Effector memory CD4-positive, alpha-beta T cell (primary cell): ENCODE measurements around the gene MS4A8.

Experiments used
- DNase-seq, 3 donors: peaks; one replicate each; pipeline ENCODE4 v3.0.0-alpha.2; 2020
- H3K27ac ChIP-seq: 2 replicates; pipeline ENCODE4 v1.7.0; 2013; ENCODE audit warnings: mild to moderate bottlenecking, low read length, moderate library complexity; ENCODE audit not compliant: insufficient read depth, poor library complexity, severe bottlenecking
- H3K27me3 ChIP-seq: replicated peaks from 2 replicates; pipeline ENCODE4 v1.7.0; 2013; ENCODE audit warnings: mild to moderate bottlenecking, low read length; ENCODE audit not compliant: insufficient read depth, control insufficient read depth, poor library complexity, severe bottlenecking
- H3K36me3 ChIP-seq: 2 replicates; pipeline ENCODE4 v1.7.0; 2013; ENCODE audit warnings: mild to moderate bottlenecking, low read length, moderate library complexity; ENCODE audit not compliant: control insufficient read depth, insufficient read depth
- H3K4me1 ChIP-seq: 2 replicates; pipeline ENCODE4 v1.7.0; 2013; ENCODE audit warnings: low read length, mild to moderate bottlenecking; ENCODE audit not compliant: control insufficient read depth, insufficient read depth, poor library complexity, severe bottlenecking
- H3K4me3 ChIP-seq: 2 replicates; pipeline ENCODE4 v1.7.0; 2013; ENCODE audit warnings: low read length, low read depth, mild to moderate bottlenecking; ENCODE audit not compliant: insufficient read depth, poor library complexity, severe bottlenecking
- H3K9me3 ChIP-seq: 2 replicates; pipeline ENCODE4 v1.7.0; 2013; ENCODE audit warnings: mild to moderate bottlenecking, low read length, moderate library complexity; ENCODE audit not compliant: control insufficient read depth

MS4A8 gene

DNA sequence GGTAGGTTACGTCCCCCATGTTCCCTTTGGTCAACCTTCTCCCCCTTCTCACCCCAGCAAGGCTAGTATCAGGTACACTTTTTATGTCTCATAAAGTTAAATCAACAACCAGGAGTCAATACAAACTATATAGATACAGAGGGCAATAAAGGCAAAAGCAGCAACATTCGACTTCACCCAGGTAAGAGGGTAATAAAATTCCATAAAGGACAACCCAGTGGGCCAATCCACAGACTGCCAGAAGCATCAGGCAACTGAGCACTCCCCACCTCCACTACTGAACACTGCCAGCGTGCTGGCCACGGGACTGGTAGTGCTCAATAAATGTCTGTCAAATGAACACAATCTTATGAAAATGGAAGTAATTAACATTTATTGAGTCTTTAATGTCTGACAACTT lies 20.0 kb downstream of the MS4A8 start:
- Histone ChIP-seq H3K27me3 (peaks cover 3% of the 10 kb centered on the region), H3K9me3 (no peaks in the 10 kb centered on the region), H3K27ac (no peak overlapping the region), H3K36me3 (no peaks in the 10 kb centered on the region), H3K4me3 (no peak overlapping the region), H3K4me1 (no peaks in the 10 kb centered on the region)
- no peak for DNase-seq

- Histone ChIP-seq H3K4me1 (no peaks in the 10 kb centered on the region), H3K36me3 (no peaks in the 10 kb centered on the region), H3K27me3 (peaks cover 3% of the 10 kb centered on the region), H3K4me3 (no peak overlapping the region), H3K9me3 (no peaks in the 10 kb centered on the region), H3K27ac (no peak overlapping the region)
- no peak for DNase-seq
Measured at GRCh38 chr11:60720460-60720859, 21.0 kb downstream of the MS4A8 start.

DNA sequence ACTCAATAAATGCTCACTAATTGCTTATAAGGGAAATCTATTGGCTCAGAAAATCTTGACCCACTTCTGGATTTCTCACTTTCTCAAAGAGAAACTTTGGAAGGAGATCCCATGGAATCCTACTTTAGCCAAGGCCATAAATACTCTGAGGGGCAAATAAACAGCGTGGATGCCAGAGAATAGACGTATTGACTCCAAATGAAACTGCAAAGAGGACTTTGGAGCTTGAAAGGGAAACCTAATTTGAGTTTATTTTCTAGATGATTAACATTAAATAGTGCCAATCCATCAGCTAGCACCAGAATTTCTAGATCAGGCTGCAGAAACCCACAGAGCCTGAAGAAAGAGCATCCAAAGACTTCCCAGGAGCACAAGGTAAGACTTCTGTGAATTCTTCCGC lies 25.0 kb downstream of the MS4A8 start, which contains the start of gene MS4A18:
Gene MS4A18, plus strand, starts transcription at position 301 of the 400 bp plus-strand sequence.
- Histone ChIP-seq H3K36me3 (no peaks in the 10 kb centered on the region), H3K27ac (no peak within 1 kb of the TSS), H3K4me3 (no peak within 1 kb of the TSS), H3K27me3 (no peaks in the 10 kb centered on the region), H3K4me1 (no peaks in the 10 kb centered on the region), H3K9me3 (no peaks in the 10 kb centered on the region)
- no peak for DNase-seq

- no peaks in the 10 kb centered on the region for H3K9me3 ChIP-seq
- H3K27ac ChIP-seq: no peak overlapping the region
- DNase-seq: no peak
- no peaks in the 10 kb centered on the region for H3K27me3 ChIP-seq
- no peak overlapping the region for H3K4me3 ChIP-seq
- H3K4me1 ChIP-seq: no peaks in the 10 kb centered on the region
- H3K36me3 ChIP-seq: no peaks in the 10 kb centered on the region
Measured at GRCh38 chr11:60725592-60725991, 26.2 kb downstream of the MS4A8 start.

GRCh38 chr11:60731586-60731985 lies 32.2 kb downstream of the MS4A8 start:
- H3K4me1 ChIP-seq: no peaks in the 10 kb centered on the region
- DNase-seq: no peak
- no peak overlapping the region for H3K27ac ChIP-seq

DNA sequence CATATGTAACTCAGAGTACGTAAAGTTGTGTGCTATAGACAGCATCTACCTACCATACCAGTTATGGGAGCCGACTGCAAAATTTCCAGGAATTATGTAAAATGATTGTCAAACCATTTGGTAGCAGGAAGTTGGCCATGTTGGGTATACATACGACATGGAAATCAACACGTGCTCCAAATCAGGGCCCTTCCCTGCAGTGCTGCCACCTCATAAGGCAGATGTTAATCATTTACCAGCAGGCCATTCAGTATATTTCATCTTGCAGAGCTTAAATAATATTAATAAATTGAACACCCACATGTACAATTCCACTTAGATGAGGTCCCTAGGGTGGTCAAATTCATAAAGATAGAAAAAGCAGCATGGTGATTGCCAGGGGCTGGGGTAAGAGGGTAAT lies 34.9 kb downstream of the MS4A8 start:
- H3K27me3 ChIP-seq: no peaks in the 10 kb centered on the region
- H3K9me3 ChIP-seq: no peaks in the 10 kb centered on the region
- no peak for DNase-seq
- no peaks in the 10 kb centered on the region for H3K36me3 ChIP-seq
- H3K4me3 ChIP-seq: no peak overlapping the region
- no peak overlapping the region for H3K27ac ChIP-seq
- no peaks in the 10 kb centered on the region for H3K4me1 ChIP-seq

More at GRCh38 chr11:60731586-60731985, 32.2 kb downstream of the MS4A8 start:
- Histone ChIP-seq H3K9me3 (no peaks in the 10 kb centered on the region), H3K36me3 (no peaks in the 10 kb centered on the region), H3K4me3 (no peak overlapping the region), H3K27me3 (no peaks in the 10 kb centered on the region)

GRCh38 chr11:60739114-60739513 lies 39.7 kb downstream of the MS4A8 start:
- H3K27me3 ChIP-seq: no peaks in the 10 kb centered on the region
- no peak overlapping the region for H3K27ac ChIP-seq
- H3K4me3 ChIP-seq: no peak overlapping the region
- DNase-seq: no peak
- H3K36me3 ChIP-seq: no peaks in the 10 kb centered on the region
- no peaks in the 10 kb centered on the region for H3K9me3 ChIP-seq
- H3K4me1 ChIP-seq: no peaks in the 10 kb centered on the region

GRCh38 chr11:60740573-60740972 lies 41.2 kb downstream of the MS4A8 start:
- no peaks in the 10 kb centered on the region for H3K36me3 ChIP-seq
- no peaks in the 10 kb centered on the region for H3K4me1 ChIP-seq

DNA sequence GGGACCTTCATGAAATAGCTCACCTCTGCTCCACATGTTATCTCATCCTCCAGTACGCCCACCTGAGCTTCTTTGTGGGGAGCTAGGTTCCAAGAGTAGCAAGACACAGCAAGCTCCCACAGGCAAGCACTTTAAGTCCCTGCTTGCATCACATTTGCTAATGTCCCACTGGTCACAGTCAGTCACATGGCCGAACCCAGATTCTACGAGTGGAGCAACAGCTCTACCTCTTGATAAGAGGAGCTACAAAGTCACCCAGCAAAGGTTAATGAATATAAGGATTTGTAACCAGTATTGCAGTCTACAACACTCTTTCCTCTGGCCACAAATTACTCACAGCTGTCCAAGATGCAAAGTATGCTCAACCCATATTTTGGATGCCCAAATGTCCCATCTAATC lies 42.0 kb downstream of the MS4A8 start:
- no peaks in the 10 kb centered on the region for H3K9me3 ChIP-seq
- H3K27me3 ChIP-seq: no peaks in the 10 kb centered on the region
- no peaks in the 10 kb centered on the region for H3K4me1 ChIP-seq
- H3K27ac ChIP-seq: no peak overlapping the region
- no peak overlapping the region for H3K4me3 ChIP-seq
- no peak for DNase-seq
- no peaks in the 10 kb centered on the region for H3K36me3 ChIP-seq

More at GRCh38 chr11:60740573-60740972, 41.2 kb downstream of the MS4A8 start:
- Histone ChIP-seq H3K4me3 (no peak overlapping the region), H3K27ac (no peak overlapping the region), H3K9me3 (no peaks in the 10 kb centered on the region), H3K27me3 (no peaks in the 10 kb centered on the region)
- no peak for DNase-seq

DNA sequence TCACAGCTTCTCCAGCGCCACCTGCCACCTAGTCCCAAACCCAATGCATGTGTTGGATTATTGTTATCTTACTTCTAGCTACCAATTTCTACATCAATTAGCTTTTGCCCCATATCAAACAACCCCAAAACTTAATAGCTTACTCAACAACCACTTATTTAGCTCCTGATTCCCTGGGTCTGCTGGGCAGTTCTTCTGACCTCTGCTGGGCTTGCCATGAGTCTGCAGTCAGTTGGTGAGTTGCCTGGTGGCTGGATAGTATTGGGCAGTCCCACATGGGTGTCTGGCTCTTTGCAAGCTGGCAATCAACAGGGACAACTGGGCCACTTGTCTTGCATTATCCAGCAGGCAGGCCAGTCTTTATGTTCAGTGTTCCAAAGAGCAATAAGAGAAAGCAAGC lies 43.6 kb downstream of the MS4A8 start:
- Histone ChIP-seq H3K36me3 (no peaks in the 10 kb centered on the region), H3K27ac (no peak overlapping the region), H3K4me3 (no peak overlapping the region), H3K9me3 (no peaks in the 10 kb centered on the region), H3K4me1 (no peaks in the 10 kb centered on the region), H3K27me3 (no peaks in the 10 kb centered on the region)
- DNase-seq: no peak

- Histone ChIP-seq H3K27ac (no peak overlapping the region), H3K4me3 (no peak overlapping the region), H3K36me3 (no peaks in the 10 kb centered on the region), H3K9me3 (no peaks in the 10 kb centered on the region), H3K27me3 (no peaks in the 10 kb centered on the region), H3K4me1 (no peaks in the 10 kb centered on the region)
- no peak for DNase-seq
Measured at GRCh38 chr11:60744114-60744513, 44.7 kb downstream of the MS4A8 start.
